HEK293T (cell line): Measurements from ENCODE around the gene BCAR3.
A peak's percentile ranks its signal among the peaks of the same experiment; 100 is the strongest.

Experiments
- CTCF ChIA-PET: fragments of 350-600 bp; formaldehyde crosslinking; extraction: SDS; loops from one replicate; lab custom pipeline; 2021; ENCODE audit warnings: antibody characterized with exemption, inconsistent platforms; lab: Yijun Ruan, JAX
- POLR2A ChIA-PET: fragments of 350-600 bp; formaldehyde crosslinking; extraction: SDS; loops from one replicate; lab custom pipeline; 2020; ENCODE audit warnings: antibody characterized with exemption, inconsistent platforms; lab: Yijun Ruan, JAX
- DNase-seq: peaks from one replicate; pipeline ENCODE4 v3.0.0; 2012; ENCODE audit warnings: mixed read lengths; ENCODE audit errors: extremely low spot score
- ARNT ChIP-seq: fragments of 450-650 bp; IDR thresholded peaks from 2 replicates; pipeline ENCODE4 v1.6.1; 2017; ENCODE audit warnings: mild to moderate bottlenecking
- BHLHE40 ChIP-seq: fragments of 450-650 bp; IDR thresholded peaks from 2 replicates; pipeline ENCODE4 v1.6.1; 2016; ENCODE audit warnings: mild to moderate bottlenecking, moderate library complexity, borderline replicate concordance
- CTBP1 ChIP-seq: fragments of 450-650 bp; IDR thresholded peaks from 2 replicates; pipeline ENCODE4 v1.6.1; 2016; ENCODE audit warnings: borderline replicate concordance
- ELF4 ChIP-seq: fragments of 450-650 bp; IDR thresholded peaks from 2 replicates; pipeline ENCODE4 v1.6.1; 2017; ENCODE audit warnings: antibody characterized with exemption
- FOXA1 ChIP-seq: fragments of 450-650 bp; IDR thresholded peaks from 2 replicates; pipeline ENCODE4 v1.6.1; 2016; ENCODE audit warnings: mild to moderate bottlenecking
- FOXK2 ChIP-seq: fragments of 450-650 bp; IDR thresholded peaks from 2 replicates; pipeline ENCODE4 v1.6.1; 2016; ENCODE audit warnings: mild to moderate bottlenecking
- FOXM1 ChIP-seq: fragments of 450-650 bp; IDR thresholded peaks from 2 replicates; pipeline ENCODE4 v1.6.1; 2017; ENCODE audit warnings: mild to moderate bottlenecking, borderline replicate concordance
- HDGF ChIP-seq: fragments of 450-650 bp; IDR thresholded peaks from 2 replicates; pipeline ENCODE4 v1.6.1; 2017; ENCODE audit warnings: antibody characterized with exemption, borderline replicate concordance
- L3MBTL2 ChIP-seq: fragments of 450-650 bp; conservative IDR thresholded peaks from 2 replicates; pipeline ENCODE4 v1.6.1; 2016; ENCODE audit warnings: mild to moderate bottlenecking
- LEF1 ChIP-seq: fragments of 450-650 bp; IDR thresholded peaks from 2 replicates; pipeline ENCODE4 v1.6.1; 2017; ENCODE audit warnings: mild to moderate bottlenecking, borderline replicate concordance
- NFRKB ChIP-seq: fragments of 450-650 bp; IDR thresholded peaks from 2 replicates; pipeline ENCODE4 v1.6.1; 2016; ENCODE audit warnings: mild to moderate bottlenecking, moderate library complexity
- SP1 ChIP-seq: fragments of 450-650 bp; IDR thresholded peaks from 2 replicates; pipeline ENCODE4 v1.6.1; 2017
- SUZ12 ChIP-seq: fragments of 450-650 bp; IDR thresholded peaks from 2 replicates; pipeline ENCODE4 v1.6.1; 2016; ENCODE audit warnings: mild to moderate bottlenecking
- TARDBP ChIP-seq: fragments of 450-650 bp; IDR thresholded peaks from 2 replicates; pipeline ENCODE4 v1.6.1; 2016
- ZNF384 ChIP-seq: fragments of 450-650 bp; IDR thresholded peaks from 2 replicates; pipeline ENCODE4 v1.6.1; 2016
- TF ChIP-seq, protein P1 (sequence below): fragments of 450-650 bp; IDR thresholded peaks from 2 replicates; pipeline ENCODE4 v1.6.1; 2016

Gene BCAR3

DNA sequence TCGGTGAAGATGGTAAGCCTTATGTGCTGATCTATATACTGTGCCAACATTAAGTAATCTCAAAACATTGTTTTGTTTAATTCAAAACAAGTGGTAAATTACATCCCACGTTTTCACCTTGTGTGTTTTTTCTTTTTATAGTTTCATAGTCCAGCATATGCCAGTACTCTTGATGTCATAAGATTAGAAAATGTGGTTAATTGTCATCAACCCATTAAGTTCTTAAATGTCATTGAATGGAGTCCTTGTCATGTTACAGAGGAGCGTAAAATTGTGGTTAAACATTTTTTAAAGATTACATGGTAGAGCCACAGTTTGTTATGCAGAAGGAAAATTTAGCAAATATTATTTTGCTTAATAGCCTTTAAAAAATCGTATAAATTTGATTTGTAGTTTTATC, 140.6 kb downstream of the BCAR3 start:
- no peak for DNase-seq
- TF ChIP-seq NFRKB (no peak), L3MBTL2 (no peak), ZNF384 (no peak), ARNT (no peak), FOXM1 (no peak)
- CTCF ChIA-PET: no interaction called here
- POLR2A ChIA-PET: no interaction called here

DNA sequence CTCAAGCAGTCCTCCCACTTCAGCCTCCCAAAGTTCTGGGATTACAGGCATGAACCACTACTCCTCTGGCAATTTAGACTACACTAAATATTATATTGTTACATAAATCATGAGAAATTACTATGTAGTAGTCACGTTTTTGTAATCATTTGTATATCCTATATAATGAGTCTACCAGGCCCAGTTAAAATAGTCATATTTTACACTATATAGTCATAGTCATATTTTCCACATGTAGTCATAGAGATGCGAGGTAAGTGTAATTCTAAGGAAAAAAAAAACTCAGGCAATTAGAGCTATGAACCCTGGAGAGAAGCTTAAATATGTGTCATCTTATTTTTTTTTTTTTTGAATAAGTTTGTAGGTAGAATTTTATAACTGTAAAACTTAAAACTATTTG, 143.7 kb downstream of the BCAR3 start:
- no peak for DNase-seq
- POLR2A ChIA-PET: no interaction called here
- TF ChIP-seq BHLHE40: no peak
- TF ChIP-seq FOXK2: no peak
- no peak for TF ChIP-seq SP1
- no peak for TF ChIP-seq ARNT
- TF ChIP-seq L3MBTL2: no peak
- CTCF ChIA-PET: no interaction called here

DNA sequence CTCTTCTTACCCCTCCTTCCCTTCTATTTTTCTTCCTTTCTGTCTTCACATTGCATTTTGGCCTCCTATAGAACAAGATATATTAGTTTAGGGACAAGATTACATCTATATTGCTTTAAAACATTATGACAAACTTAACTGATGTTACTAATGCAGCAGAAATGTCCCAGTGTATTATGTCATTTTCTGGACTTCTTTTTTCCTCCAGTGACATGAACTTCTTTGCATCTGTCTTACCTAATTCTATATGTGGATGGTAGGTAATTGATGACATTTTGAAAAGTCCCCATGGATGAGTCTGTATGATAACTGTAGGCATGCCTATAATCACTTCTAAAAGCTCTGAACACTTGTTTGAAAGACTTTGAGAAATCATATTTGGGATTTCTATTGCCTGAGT, 144.2 kb downstream of the BCAR3 start:
- TF ChIP-seq FOXM1 (no peak), BHLHE40 (no peak), TARDBP (no peak), FOXK2 (no peak)
- CTCF ChIA-PET: no interaction called here
- DNase-seq: no peak
- POLR2A ChIA-PET: no interaction called here

DNA sequence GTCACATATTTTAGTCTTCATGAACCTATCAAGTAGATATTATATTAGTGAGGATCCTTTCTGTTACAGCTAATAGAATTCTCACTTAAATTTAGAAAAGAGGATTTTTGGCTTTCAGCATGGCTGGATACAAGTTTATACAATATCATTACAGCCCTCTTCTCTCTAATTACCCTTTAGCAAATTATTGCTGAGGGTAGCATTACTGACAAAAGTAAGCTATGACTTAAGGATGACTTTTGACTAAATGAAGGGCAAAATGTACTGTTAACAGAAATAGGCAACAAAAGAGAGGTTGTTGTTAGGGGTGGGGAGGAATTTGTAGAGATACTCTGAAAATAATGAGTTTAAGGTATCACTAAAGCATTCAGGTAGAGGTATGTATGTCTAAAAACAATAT, 148.0 kb downstream of the BCAR3 start:
- TF ChIP-seq LEF1: no peak
- TF ChIP-seq FOXM1: no peak
- TF ChIP-seq SP1: no peak
- no peak for TF ChIP-seq L3MBTL2
- no peak for TF ChIP-seq SUZ12
- TF ChIP-seq FOXK2: no peak
- TF ChIP-seq BHLHE40: no peak
- TF ChIP-seq ARNT: no peak
- TF ChIP-seq HDGF: no peak
- no peak for TF ChIP-seq ZNF384
- TF ChIP-seq, protein P1, sequence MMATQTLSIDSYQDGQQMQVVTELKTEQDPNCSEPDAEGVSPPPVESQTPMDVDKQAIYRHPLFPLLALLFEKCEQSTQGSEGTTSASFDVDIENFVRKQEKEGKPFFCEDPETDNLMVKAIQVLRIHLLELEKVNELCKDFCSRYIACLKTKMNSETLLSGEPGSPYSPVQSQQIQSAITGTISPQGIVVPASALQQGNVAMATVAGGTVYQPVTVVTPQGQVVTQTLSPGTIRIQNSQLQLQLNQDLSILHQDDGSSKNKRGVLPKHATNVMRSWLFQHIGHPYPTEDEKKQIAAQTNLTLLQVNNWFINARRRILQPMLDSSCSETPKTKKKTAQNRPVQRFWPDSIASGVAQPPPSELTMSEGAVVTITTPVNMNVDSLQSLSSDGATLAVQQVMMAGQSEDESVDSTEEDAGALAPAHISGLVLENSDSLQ: no peak
- no peak for TF ChIP-seq TARDBP
- no peak for TF ChIP-seq ELF4
- no peak for TF ChIP-seq NFRKB
- TF ChIP-seq FOXA1: no peak
- TF ChIP-seq CTBP1: no peak
- POLR2A ChIA-PET: no interaction called here
- CTCF ChIA-PET: no interaction called here

DNA sequence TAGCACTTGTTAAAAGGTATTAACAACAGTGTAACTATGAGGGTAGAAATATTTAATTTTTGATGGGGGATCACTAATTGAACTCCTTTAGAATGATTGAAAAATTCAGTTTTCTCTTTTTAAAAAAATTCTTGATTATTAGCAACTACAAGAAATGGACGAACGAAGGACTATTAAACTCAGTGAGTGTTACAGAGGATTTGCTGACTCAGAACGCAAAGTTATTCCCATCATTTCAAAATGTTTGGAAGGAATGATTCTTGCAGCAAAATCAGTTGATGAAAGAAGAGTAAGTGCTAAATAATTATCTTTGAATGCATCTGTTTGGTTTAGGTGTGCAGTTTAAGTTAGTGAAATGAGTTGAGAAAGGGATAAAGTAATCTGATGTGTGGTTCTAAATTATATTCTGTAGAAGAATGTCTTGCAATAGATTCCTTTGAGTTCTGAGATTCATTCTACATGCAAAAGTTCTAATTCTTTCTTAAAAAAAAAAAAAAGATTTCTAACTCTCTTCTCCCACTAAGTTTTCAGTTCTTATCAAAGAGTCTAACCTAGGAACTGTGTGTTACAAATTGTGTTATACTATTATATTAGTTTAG, 148.8 kb downstream of the BCAR3 start:
- no peak for DNase-seq
- TF ChIP-seq LEF1 (no peak), ELF4 (no peak), BHLHE40 (no peak), ARNT (no peak), TARDBP (no peak), FOXM1 (no peak), NFRKB (no peak), L3MBTL2 (no peak), FOXA1 (no peak), SP1 (no peak), SUZ12 (no peak), CTBP1 (no peak)
- POLR2A ChIA-PET: no interaction called here
- CTCF ChIA-PET: no interaction called here

More for the DNA sequence above, 148.0 kb downstream of the BCAR3 start:
- DNase-seq: no peak

DNA sequence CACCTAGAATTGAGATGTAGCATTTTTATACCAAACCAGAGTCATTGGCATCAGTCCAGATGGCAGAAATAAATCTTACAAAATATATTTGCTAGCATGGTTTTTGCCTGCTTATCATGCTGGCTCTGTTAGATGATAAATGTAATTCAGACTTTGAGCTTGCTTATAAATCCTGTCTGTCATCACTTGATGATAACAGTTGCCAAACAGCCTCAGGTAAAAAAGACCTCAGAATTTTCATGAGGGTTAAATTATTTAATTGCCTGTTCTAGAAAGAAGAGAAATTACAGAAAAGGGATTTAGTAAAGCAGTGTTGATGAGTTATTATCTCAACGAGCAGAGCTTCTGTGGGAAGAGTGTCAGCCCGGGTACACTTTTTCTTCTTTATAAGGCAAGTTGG, 150.4 kb downstream of the BCAR3 start:
- ChIA-PET CTCF (no interaction called here), POLR2A (no interaction called here)
- TF ChIP-seq, protein P1: peak; percentile 56
- no peak for TF ChIP-seq ARNT
- DNase-seq: no peak

DNA sequence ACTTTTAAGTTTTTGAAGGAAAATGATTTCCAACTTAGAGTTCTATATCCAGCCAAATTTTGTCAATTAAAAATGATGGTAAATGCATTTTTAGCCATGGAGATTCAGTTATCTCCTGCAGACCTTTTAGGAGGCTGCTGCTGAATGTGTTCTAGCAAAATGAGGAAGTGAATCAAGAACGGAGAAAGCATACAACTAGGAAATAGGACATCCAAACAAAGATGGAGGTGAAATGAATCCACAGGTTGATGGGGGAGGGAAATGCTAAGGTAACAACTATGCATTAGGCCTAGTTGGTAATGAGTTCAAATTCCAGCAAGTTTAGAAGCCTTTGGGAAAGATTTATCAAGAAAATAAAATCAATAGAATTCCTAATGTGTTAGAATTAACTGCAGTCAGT, 153.2 kb downstream of the BCAR3 start:
- POLR2A ChIA-PET: no interaction called here
- no peak for DNase-seq
- CTCF ChIA-PET: no interaction called here
- TF ChIP-seq FOXM1 (no peak), LEF1 (no peak), ELF4 (no peak), FOXA1 (no peak), FOXK2 (no peak), ARNT (no peak), TARDBP (no peak), BHLHE40 (no peak), SP1 (no peak), HDGF (no peak), NFRKB (no peak), L3MBTL2 (no peak)
- TF ChIP-seq, protein P1: no peak
